Naive thymus-derived CD8-positive, alpha-beta T cell (primary cell): ENCODE measurements around the gene SRBD1. TPM values are rescaled to one million over a fixed set of nuclear protein-coding genes. Genes with fewer than 3 reads are reported as not detected.

Experiments used
- ATAC-seq, 2 donors: fragments of 150-1000 bp; cut with Tn5 transposase in 1 of 2; sonication (Bioruptor Pico), chemical (Tn5 transposase) in 1 of 2; 1 replicate in 1 of 2; 2 replicates in 1 of 2; pipeline ENCODE4 v1.10.0; 2021; ENCODE audit warnings: mild to moderate bottlenecking in 2 of 2, moderate library complexity in 2 of 2
- POLR2A ChIA-PET: fragments of 350-600 bp; sonication (Branson Sonifier 250); formaldehyde crosslinking; loops from one replicate; lab custom pipeline; 2021; ENCODE audit warnings: antibody characterized with exemption; lab: Charles Lee
- DNase-seq, 10 donors: peaks; one replicate each; pipeline versions ENCODE4 v3.0.0 to v3.0.0-alpha.2; 2020 to 2022
- H3K27ac Mint-ChIP-seq, 10 donors: one replicate each; pipeline ENCODE4 v1.8.0; 2020 to 2022; ENCODE audit warnings: mild to moderate bottlenecking in 10 of 10, mixed read lengths in 10 of 10, moderate library complexity in 4 of 10, inconsistent platforms in 1 of 10
- H3K27me3 Mint-ChIP-seq, 5 donors: one replicate each; pipeline ENCODE4 v1.8.0; 2021 to 2022; ENCODE audit warnings: mixed read lengths in 5 of 5
- H3K36me3 Mint-ChIP-seq, 3 donors: one replicate each; pipeline ENCODE4 v1.8.0; 2020 to 2022; ENCODE audit warnings: mixed read lengths in 3 of 3, mild to moderate bottlenecking in 2 of 3, inconsistent platforms in 1 of 3
- H3K4me1 Mint-ChIP-seq, 4 donors: one replicate each; pipeline ENCODE4 v1.8.0; 2021 to 2022; ENCODE audit warnings: mixed read lengths in 4 of 4
- H3K4me3 Mint-ChIP-seq, 10 donors: one replicate each; pipeline ENCODE4 v1.8.0; 2020 to 2022; ENCODE audit warnings: mild to moderate bottlenecking in 10 of 10, mixed read lengths in 10 of 10, moderate library complexity in 6 of 10, inconsistent platforms in 1 of 10
- H3K9me3 Mint-ChIP-seq, 9 donors: one replicate each; pipeline ENCODE4 v1.8.0; 2020 to 2022; ENCODE audit warnings: mixed read lengths in 9 of 9, mild to moderate bottlenecking in 3 of 9, inconsistent platforms in 1 of 9, moderate library complexity in 1 of 9
- polyA plus RNA-seq, 3 donors: library from polyadenylated mRNA; unstranded; fragments of 300-500 nt; fragmentation: Illumina TruSeq; gene quantifications; one replicate each; pipeline ENCODE4 v1.2.3, GENCODE V29; 2021
- total RNA-seq, 8 experiments: library from RNA in 2 of 8; stranded (reverse) in 2 of 8; gene quantifications; one replicate each; pipeline ENCODE4 v1.2.3 and lab custom pipeline; 2021 to 2026

SRBD1 gene
- total and polyA plus RNA-seq, 5 experiments from 2014 or later, result 13.2 to 26.3 (median 14.5) TPM

- Mint-ChIP-seq H3K27ac (no peak overlapping the region), H3K4me1 (peaks cover 0 to 7% (median 2%) of the 10 kb centered on the region in 4 donors), H3K27me3 (no peaks in the 10 kb centered on the region), H3K4me3 (no peak overlapping the region), H3K36me3 (peaks cover 0 to 37% (median 18%) of the 10 kb centered on the region in 3 donors), H3K9me3 (no peaks in the 10 kb centered on the region)
- ATAC-seq, result no peak
- POLR2A ChIA-PET, result no interaction called here
- DNase-seq, result no peak
Observed at GRCh38 chr2:45510701-45511420, 100.2 kb downstream of the SRBD1 start.

GRCh38 chr2:45506756-45507155 is 104.3 kb downstream of the SRBD1 start:
- Mint-ChIP-seq H3K27me3 (no peaks in the 10 kb centered on the region), H3K9me3 (peaks cover 0 to 2% (median 0%) of the 10 kb centered on the region in 9 donors), H3K4me3 (no peak overlapping the region), H3K27ac (no peak overlapping the region), H3K4me1 (peaks cover 0 to 7% (median 2%) of the 10 kb centered on the region in 4 donors), H3K36me3 (peaks cover 0 to 24% (median 24%) of the 10 kb centered on the region in 3 donors)
- DNase-seq, result no peak
- no peak for ATAC-seq
- POLR2A ChIA-PET, result no interaction called here

GRCh38 chr2:45505138-45505537 is 105.9 kb downstream of the SRBD1 start:
- ATAC-seq (no peak), DNase-seq (no peak)
- H3K4me3 Mint-ChIP-seq, result no peak overlapping the region
- H3K4me1 Mint-ChIP-seq, result peaks cover 0 to 3% (median 1%) of the 10 kb centered on the region in 4 donors
- no peak overlapping the region for H3K27ac Mint-ChIP-seq
- no peaks in the 10 kb centered on the region for H3K27me3 Mint-ChIP-seq
- peaks cover 0 to 18% (median 17%) of the 10 kb centered on the region in 3 donors for H3K36me3 Mint-ChIP-seq
- POLR2A ChIA-PET, result no interaction called here
- H3K9me3 Mint-ChIP-seq, result peaks cover 0 to 4% (median 0%) of the 10 kb centered on the region in 9 donors

GRCh38 chr2:45498661-45499550 is 112.2 kb downstream of the SRBD1 start:
- ATAC-seq (no peak), DNase-seq (no peak)
- POLR2A ChIA-PET, result no interaction called here
- Mint-ChIP-seq H3K27me3 (no peaks in the 10 kb centered on the region), H3K4me1 (peaks cover 0 to 12% (median 9%) of the 10 kb centered on the region in 4 donors), H3K9me3 (peaks cover 0 to 4% (median 0%) of the 10 kb centered on the region in 9 donors), H3K4me3 (no peak overlapping the region), H3K27ac (no peak overlapping the region), H3K36me3 (peaks cover 0 to 18% (median 14%) of the 10 kb centered on the region in 3 donors)

GRCh38 chr2:45497355-45497754 is 113.7 kb downstream of the SRBD1 start:
- H3K27ac Mint-ChIP-seq, result peak overlapping the region in 1 of 10 donors; percentile 26
- peaks cover 0 to 12% (median 9%) of the 10 kb centered on the region in 4 donors for H3K4me1 Mint-ChIP-seq
- no peak for ATAC-seq
- no peaks in the 10 kb centered on the region for H3K27me3 Mint-ChIP-seq
- POLR2A ChIA-PET, result no interaction called here
- no peak overlapping the region for H3K4me3 Mint-ChIP-seq
- H3K9me3 Mint-ChIP-seq, result peaks cover 0 to 4% (median 0%) of the 10 kb centered on the region in 9 donors
- DNase-seq, result no peak
- peaks cover 0 to 17% (median 16%) of the 10 kb centered on the region in 3 donors for H3K36me3 Mint-ChIP-seq

GRCh38 chr2:45496869-45497268 is 114.2 kb downstream of the SRBD1 start:
- DNase-seq (no peak), ATAC-seq (no peak)
- POLR2A ChIA-PET, result no interaction called here
- peaks cover 0 to 12% (median 9%) of the 10 kb centered on the region in 4 donors for H3K4me1 Mint-ChIP-seq
- H3K9me3 Mint-ChIP-seq, result peaks cover 0 to 4% (median 0%) of the 10 kb centered on the region in 9 donors
- H3K4me3 Mint-ChIP-seq, result no peak overlapping the region
- H3K27me3 Mint-ChIP-seq, result no peaks in the 10 kb centered on the region
- peak overlapping the region in 4 of 10 donors; percentile 0 to 26 (median 4) for H3K27ac Mint-ChIP-seq
- peaks cover 0 to 13% (median 12%) of the 10 kb centered on the region in 3 donors for H3K36me3 Mint-ChIP-seq

- POLR2A ChIA-PET, result no interaction called here
Observed at GRCh38 chr2:45494978-45495293, 116.1 kb downstream of the SRBD1 start.

GRCh38 chr2:45494275-45494977 is 116.6 kb downstream of the SRBD1 start:
- Mint-ChIP-seq H3K27ac (peak overlapping the region in 1 of 10 donors; percentile 41), H3K4me3 (no peak overlapping the region), H3K36me3 (peaks cover 0 to 8% (median 6%) of the 10 kb centered on the region in 3 donors), H3K4me1 (peaks cover 0 to 12% (median 7%) of the 10 kb centered on the region in 4 donors), H3K9me3 (no peaks in the 10 kb centered on the region), H3K27me3 (no peaks in the 10 kb centered on the region)
- POLR2A ChIA-PET, result no interaction called here
- ATAC-seq (no peak), DNase-seq (peak in 5 of 10 donors; percentile 0 to 39 (median 35))

More at GRCh38 chr2:45494978-45495293, 116.1 kb downstream of the SRBD1 start:
- peak overlapping the region in 1 of 10 donors; percentile 41 for H3K27ac Mint-ChIP-seq
- H3K4me3 Mint-ChIP-seq, result no peak overlapping the region
- DNase-seq (no peak), ATAC-seq (no peak)
- no peaks in the 10 kb centered on the region for H3K27me3 Mint-ChIP-seq
- H3K4me1 Mint-ChIP-seq, result peaks cover 0 to 12% (median 7%) of the 10 kb centered on the region in 4 donors
- peaks cover 0 to 7% (median 6%) of the 10 kb centered on the region in 3 donors for H3K36me3 Mint-ChIP-seq
- H3K9me3 Mint-ChIP-seq, result no peaks in the 10 kb centered on the region

- no peak for DNase-seq
- Mint-ChIP-seq H3K27me3 (no peaks in the 10 kb centered on the region), H3K9me3 (no peaks in the 10 kb centered on the region), H3K4me1 (no peaks in the 10 kb centered on the region), H3K36me3 (peaks cover 11 to 58% (median 37%) of the 10 kb centered on the region in 3 donors), H3K4me3 (no peak overlapping the region), H3K27ac (no peak overlapping the region)
- POLR2A ChIA-PET, result no interaction called here
- ATAC-seq, result no peak
Observed at GRCh38 chr2:45484965-45485364, 126.1 kb downstream of the SRBD1 start.

- no peak overlapping the region for H3K4me3 Mint-ChIP-seq
- peaks cover 11 to 62% (median 41%) of the 10 kb centered on the region in 3 donors for H3K36me3 Mint-ChIP-seq
- DNase-seq (no peak), ATAC-seq (no peak)
- H3K27ac Mint-ChIP-seq, result no peak overlapping the region
- no peaks in the 10 kb centered on the region for H3K4me1 Mint-ChIP-seq
- no peaks in the 10 kb centered on the region for H3K27me3 Mint-ChIP-seq
- H3K9me3 Mint-ChIP-seq, result no peaks in the 10 kb centered on the region
- POLR2A ChIA-PET, result no interaction called here
Observed at GRCh38 chr2:45483997-45484396, 127.1 kb downstream of the SRBD1 start.

- H3K27me3 Mint-ChIP-seq, result no peaks in the 10 kb centered on the region
- POLR2A ChIA-PET, result no interaction called here
- no peaks in the 10 kb centered on the region for H3K9me3 Mint-ChIP-seq
- ATAC-seq, result no peak
- DNase-seq, result no peak
- peaks cover 0 to 8% (median 0%) of the 10 kb centered on the region in 4 donors for H3K4me1 Mint-ChIP-seq
- peaks cover 18 to 73% (median 55%) of the 10 kb centered on the region in 3 donors for H3K36me3 Mint-ChIP-seq
- no peak overlapping the region for H3K27ac Mint-ChIP-seq
- H3K4me3 Mint-ChIP-seq, result no peak overlapping the region
Observed at GRCh38 chr2:45477546-45477945, 133.5 kb downstream of the SRBD1 start.

- Mint-ChIP-seq H3K4me3 (no peak overlapping the region), H3K9me3 (no peaks in the 10 kb centered on the region), H3K27ac (no peak overlapping the region), H3K36me3 (peaks cover 0 to 27% (median 18%) of the 10 kb centered on the region in 3 donors), H3K27me3 (no peaks in the 10 kb centered on the region), H3K4me1 (peaks cover 0 to 6% (median 3%) of the 10 kb centered on the region in 4 donors)
- POLR2A ChIA-PET, result no interaction called here
- DNase-seq (no peak), ATAC-seq (no peak)
Observed at GRCh38 chr2:45470531-45470930, 140.5 kb downstream of the SRBD1 start.
